ENCODE measurements around the gene OR6K6.

GRCh38 chr1:158793604-158794003 lies 39.1 kb downstream of the OR6K6 start:
- TF ChIP-seq POLR2AphosphoS5 (IDR thresholded peaks at IDR 0.05; ENCODE audit: low read depth, low read length), result no peak
- TF ChIP-seq POLR2A (IDR thresholded peaks at IDR 0.05; ENCODE audit: low read depth, low read length), result no peak
- TF ChIP-seq POU2F2 (IDR thresholded peaks at IDR 0.05; ENCODE audit: low read depth, low read length), result no peak

Data from GM12891 (cell line).